ENCODE data around the gene OR5H14. TPM values are rescaled to one million over a fixed set of nuclear protein-coding genes. Genes with fewer than 3 reads are reported as not detected.
"Not testable (repeated sequence)": the region's sequence is repeated elsewhere in the genome, so short reads cannot be mapped to it uniquely, and the experiment has no call there.

The OR5H14 gene
- total RNA-seq, 4 donors from 2014 or later: not detected

- no peak overlapping the region for H3K4me3 ChIP-seq (ENCODE audit: low read depth, poor library complexity, severe bottlenecking)
- intact Hi-C loops (cut with DNase I; ENCODE audit: low total_unique reads): no loop called here
- TF ChIP-seq, protein P1, sequence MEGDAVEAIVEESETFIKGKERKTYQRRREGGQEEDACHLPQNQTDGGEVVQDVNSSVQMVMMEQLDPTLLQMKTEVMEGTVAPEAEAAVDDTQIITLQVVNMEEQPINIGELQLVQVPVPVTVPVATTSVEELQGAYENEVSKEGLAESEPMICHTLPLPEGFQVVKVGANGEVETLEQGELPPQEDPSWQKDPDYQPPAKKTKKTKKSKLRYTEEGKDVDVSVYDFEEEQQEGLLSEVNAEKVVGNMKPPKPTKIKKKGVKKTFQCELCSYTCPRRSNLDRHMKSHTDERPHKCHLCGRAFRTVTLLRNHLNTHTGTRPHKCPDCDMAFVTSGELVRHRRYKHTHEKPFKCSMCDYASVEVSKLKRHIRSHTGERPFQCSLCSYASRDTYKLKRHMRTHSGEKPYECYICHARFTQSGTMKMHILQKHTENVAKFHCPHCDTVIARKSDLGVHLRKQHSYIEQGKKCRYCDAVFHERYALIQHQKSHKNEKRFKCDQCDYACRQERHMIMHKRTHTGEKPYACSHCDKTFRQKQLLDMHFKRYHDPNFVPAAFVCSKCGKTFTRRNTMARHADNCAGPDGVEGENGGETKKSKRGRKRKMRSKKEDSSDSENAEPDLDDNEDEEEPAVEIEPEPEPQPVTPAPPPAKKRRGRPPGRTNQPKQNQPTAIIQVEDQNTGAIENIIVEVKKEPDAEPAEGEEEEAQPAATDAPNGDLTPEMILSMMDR (IDR thresholded peaks at IDR 0.05): no peak
- no peak for TF ChIP-seq POLR2A (IDR thresholded peaks at IDR 0.05)
- DNase-seq (ENCODE audit: low spot score in 2 of 2): no peak
These were observed 37.9 kb downstream of the OR5H14 start for GRCh38 chr3:98185180-98185579.

DNA sequence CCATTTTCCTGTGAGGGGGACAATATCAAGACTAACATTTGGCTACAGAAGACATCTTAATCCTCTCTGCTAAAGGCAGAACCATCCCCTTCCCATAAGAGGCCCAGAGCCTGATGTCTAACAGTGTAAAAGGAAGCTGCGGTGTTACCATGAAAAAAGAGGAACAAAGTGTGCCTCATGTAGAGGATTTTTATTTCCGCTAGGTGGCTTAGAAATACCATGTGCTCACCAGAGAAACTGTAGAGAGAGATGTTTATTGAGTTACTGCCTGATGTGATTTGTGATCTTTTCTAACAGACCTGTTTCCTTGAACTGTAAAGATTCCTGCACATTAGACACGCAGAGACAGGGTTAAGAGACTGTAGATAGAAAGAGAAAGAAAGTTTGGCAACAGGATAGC is 41.3 kb downstream of the OR5H14 start:
- intact Hi-C loops (cut with DNase I; ENCODE audit: low total_unique reads): no loop called here
- no peak for DNase-seq (ENCODE audit: low spot score in 2 of 2)
- TF ChIP-seq POLR2A (IDR thresholded peaks at IDR 0.05): no peak
- TF ChIP-seq, protein P1 (IDR thresholded peaks at IDR 0.05): no peak
- WGBS, 2 donors: 17 to 34% methylated on average over 3 of the region's 3 CpGs
- H3K4me3 ChIP-seq (ENCODE audit: low read depth, poor library complexity, severe bottlenecking): no peak overlapping the region

- DNase-seq (ENCODE audit: low spot score in 2 of 2); intact Hi-C loops (cut with DNase I; ENCODE audit: low total_unique reads); H3K4me3 ChIP-seq (ENCODE audit: low read depth, poor library complexity, severe bottlenecking): not testable (repeated sequence)
These were observed 43.6 kb downstream of the OR5H14 start for GRCh38 chr3:98190911-98191310.

- intact Hi-C loops (cut with DNase I; ENCODE audit: low total_unique reads); H3K4me3 ChIP-seq (ENCODE audit: low read depth, poor library complexity, severe bottlenecking); DNase-seq (ENCODE audit: low spot score in 2 of 2): not testable (repeated sequence)
- WGBS, 2 donors: 78 to 80% methylated on average over 2 of the region's 2 CpGs
These were observed 49.0 kb downstream of the OR5H14 start for GRCh38 chr3:98196293-98196692.

DNA sequence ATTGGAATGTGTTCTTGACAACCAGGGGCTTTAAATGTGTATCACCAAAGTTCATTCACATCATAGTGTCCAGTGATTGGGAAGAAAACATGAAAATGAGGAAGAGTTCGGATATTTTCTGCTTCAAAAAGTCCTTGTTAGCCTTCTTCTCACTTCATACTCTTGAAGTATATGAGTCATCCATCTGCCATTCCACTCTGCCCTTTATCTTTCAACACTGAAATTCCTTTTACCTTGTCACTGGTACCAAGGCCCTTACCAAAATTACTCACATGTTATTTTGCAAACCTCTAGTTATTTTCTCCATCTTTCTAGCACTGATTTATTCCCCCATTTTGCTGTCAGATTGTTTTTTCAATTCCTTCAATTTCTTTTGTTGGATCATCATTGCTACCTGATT is 51.7 kb downstream of the OR5H14 start:
- H3K4me3 ChIP-seq (ENCODE audit: low read depth, poor library complexity, severe bottlenecking): no peak overlapping the region
- intact Hi-C loops (cut with DNase I; ENCODE audit: low total_unique reads): no loop called here
- WGBS, 2 donors: 63% methylated on average over 1 of the region's 1 CpG
- TF ChIP-seq, protein P1 (IDR thresholded peaks at IDR 0.05): no peak
- TF ChIP-seq POLR2A (IDR thresholded peaks at IDR 0.05): no peak
- no peak for DNase-seq (ENCODE audit: low spot score in 2 of 2)

Other genes starting within 250 kb of the OR5H14 start
- gene RIOX2, start 175.0 kb upstream of the OR5H14 start, total RNA-seq: 10 to 100 TPM; 37.6 to 42.5 (median 40.7) TPM
- not detected for gene GABRR3, start 112.2 kb upstream of the OR5H14 start, total RNA-seq
- gene OR5AC2, start 60.3 kb upstream of the OR5H14 start, total RNA-seq: not detected
- gene OR5H1, start 16.8 kb upstream of the OR5H14 start, total RNA-seq: not detected
- gene OR5H15, start 19.2 kb downstream of the OR5H14 start, total RNA-seq: not detected
- not detected for gene OR5H6, start 116.8 kb downstream of the OR5H14 start, total RNA-seq
- not detected for gene OR5H2, start 135.0 kb downstream of the OR5H14 start, total RNA-seq
- gene OR5K4, start 206.4 kb downstream of the OR5H14 start, total RNA-seq: not detected
- gene OR5K3, start 243.2 kb downstream of the OR5H14 start, total RNA-seq: not detected

Measured in lower leg skin (tissue), 4 donors.